ENCODE data around the gene MYOF.
A peak's percentile ranks its signal among the peaks of the same experiment; 100 is the strongest.

Gene MYOF

GRCh38 chr10:93495654-93496321 is 13.7 kb upstream of the MYOF start:
- H3K4me3 Mint-ChIP-seq = peak overlapping the region; percentile 80
- H3K36me3 Mint-ChIP-seq = peaks cover 28% of the 10 kb centered on the region
- ATAC-seq = peak; percentile 27
- peaks cover 18% of the 10 kb centered on the region for H3K4me1 Mint-ChIP-seq
- peak overlapping the region; percentile 75 for H3K27ac Mint-ChIP-seq
- no peaks in the 10 kb centered on the region for H3K9me3 Mint-ChIP-seq
- DNase-seq (ENCODE audit: low spot score in 2 of 2) = no peak

- H3K27ac Mint-ChIP-seq = no peak overlapping the region
- H3K4me3 Mint-ChIP-seq = no peak overlapping the region
- H3K4me1 Mint-ChIP-seq = peaks cover 18% of the 10 kb centered on the region
- no peak for ATAC-seq
- no peak for DNase-seq (ENCODE audit: low spot score in 2 of 2)
- H3K9me3 Mint-ChIP-seq = no peaks in the 10 kb centered on the region
- peaks cover 15% of the 10 kb centered on the region for H3K36me3 Mint-ChIP-seq
Observed at GRCh38 chr10:93494494-93494893, 12.4 kb upstream of the MYOF start.

- peaks cover 14% of the 10 kb centered on the region for H3K4me1 Mint-ChIP-seq
- ATAC-seq = no peak
- DNase-seq (ENCODE audit: low spot score in 2 of 2) = no peak
- H3K4me3 Mint-ChIP-seq = no peak overlapping the region
- no peak overlapping the region for H3K27ac Mint-ChIP-seq
- H3K9me3 Mint-ChIP-seq = no peaks in the 10 kb centered on the region
- peaks cover 12% of the 10 kb centered on the region for H3K36me3 Mint-ChIP-seq
Observed at GRCh38 chr10:93493162-93493561, 11.0 kb upstream of the MYOF start.

GRCh38 chr10:93491602-93492121 is 9.5 kb upstream of the MYOF start:
- Mint-ChIP-seq H3K4me3 (no peak overlapping the region), H3K4me1 (no peaks in the 10 kb centered on the region), H3K9me3 (no peaks in the 10 kb centered on the region), H3K36me3 (peaks cover 6% of the 10 kb centered on the region), H3K27ac (no peak overlapping the region)
- DNase-seq (ENCODE audit: low spot score in 2 of 2) (no peak), ATAC-seq (no peak)

GRCh38 chr10:93488956-93489528 is 6.9 kb upstream of the MYOF start:
- DNase-seq (ENCODE audit: low spot score in 2 of 2) = no peak
- no peak overlapping the region for H3K27ac Mint-ChIP-seq
- H3K36me3 Mint-ChIP-seq = no peaks in the 10 kb centered on the region
- no peak overlapping the region for H3K4me3 Mint-ChIP-seq
- ATAC-seq = no peak
- no peaks in the 10 kb centered on the region for H3K9me3 Mint-ChIP-seq
- no peaks in the 10 kb centered on the region for H3K4me1 Mint-ChIP-seq

GRCh38 chr10:93485690-93486089 is 3.6 kb upstream of the MYOF start:
- no peak for DNase-seq (ENCODE audit: low spot score in 2 of 2)
- Mint-ChIP-seq H3K27ac (no peak overlapping the region), H3K4me3 (no peak overlapping the region), H3K9me3 (no peaks in the 10 kb centered on the region), H3K4me1 (peaks cover 5% of the 10 kb centered on the region), H3K36me3 (no peaks in the 10 kb centered on the region)
- no peak for ATAC-seq

GRCh38 chr10:93481637-93482144 is 443 bp downstream of the MYOF start:
- Mint-ChIP-seq H3K9me3 (no peaks in the 10 kb centered on the region), H3K4me1 (peaks cover 5% of the 10 kb centered on the region), H3K27ac (peak overlapping the region; percentile 96), H3K4me3 (peak overlapping the region; percentile 83), H3K36me3 (peaks cover 6% of the 10 kb centered on the region)
- no peak for DNase-seq (ENCODE audit: low spot score in 2 of 2)
- no peak for ATAC-seq

GRCh38 chr10:93478873-93479272 is 3.3 kb downstream of the MYOF start:
- no peak for DNase-seq (ENCODE audit: low spot score in 2 of 2)
- Mint-ChIP-seq H3K27ac (peak overlapping the region; percentile 46), H3K4me1 (peaks cover 7% of the 10 kb centered on the region), H3K9me3 (no peaks in the 10 kb centered on the region), H3K36me3 (peaks cover 6% of the 10 kb centered on the region), H3K4me3 (no peak overlapping the region)
- no peak for ATAC-seq

- Mint-ChIP-seq H3K9me3 (no peaks in the 10 kb centered on the region), H3K4me1 (peaks cover 4% of the 10 kb centered on the region), H3K27ac (no peak overlapping the region), H3K4me3 (no peak overlapping the region), H3K36me3 (peaks cover 6% of the 10 kb centered on the region)
- ATAC-seq = no peak
- DNase-seq (ENCODE audit: low spot score in 2 of 2) = no peak
Observed at GRCh38 chr10:93476756-93477155, 5.4 kb downstream of the MYOF start.

- Mint-ChIP-seq H3K9me3 (no peaks in the 10 kb centered on the region), H3K4me3 (no peak overlapping the region), H3K4me1 (peaks cover 4% of the 10 kb centered on the region), H3K36me3 (peaks cover 6% of the 10 kb centered on the region), H3K27ac (no peak overlapping the region)
- DNase-seq (ENCODE audit: low spot score in 2 of 2) = no peak
- ATAC-seq = no peak
Observed at GRCh38 chr10:93475871-93476270, 6.3 kb downstream of the MYOF start.

- ATAC-seq (no peak), DNase-seq (ENCODE audit: low spot score in 2 of 2) (no peak)
- Mint-ChIP-seq H3K36me3 (peaks cover 6% of the 10 kb centered on the region), H3K4me1 (peaks cover 4% of the 10 kb centered on the region), H3K9me3 (no peaks in the 10 kb centered on the region), H3K4me3 (no peak overlapping the region), H3K27ac (no peak overlapping the region)
Observed at GRCh38 chr10:93475227-93475626, 6.9 kb downstream of the MYOF start.

GRCh38 chr10:93473804-93474472 is 8.2 kb downstream of the MYOF start:
- peaks cover 4% of the 10 kb centered on the region for H3K4me1 Mint-ChIP-seq
- no peak for DNase-seq (ENCODE audit: low spot score in 2 of 2)
- H3K27ac Mint-ChIP-seq = peak overlapping the region; percentile 1
- H3K9me3 Mint-ChIP-seq = no peaks in the 10 kb centered on the region
- H3K4me3 Mint-ChIP-seq = no peak overlapping the region
- H3K36me3 Mint-ChIP-seq = peaks cover 6% of the 10 kb centered on the region
- ATAC-seq = no peak

- ATAC-seq (no peak), DNase-seq (ENCODE audit: low spot score in 2 of 2) (no peak)
- no peaks in the 10 kb centered on the region for H3K9me3 Mint-ChIP-seq
- H3K36me3 Mint-ChIP-seq = no peaks in the 10 kb centered on the region
- no peak overlapping the region for H3K4me3 Mint-ChIP-seq
- peaks cover 4% of the 10 kb centered on the region for H3K4me1 Mint-ChIP-seq
- no peak overlapping the region for H3K27ac Mint-ChIP-seq
Observed at GRCh38 chr10:93473161-93473560, 9.0 kb downstream of the MYOF start.

- no peaks in the 10 kb centered on the region for H3K9me3 Mint-ChIP-seq
- DNase-seq (ENCODE audit: low spot score in 2 of 2) = no peak
- peak; percentile 62 for ATAC-seq
- no peak overlapping the region for H3K4me3 Mint-ChIP-seq
- peaks cover 4% of the 10 kb centered on the region for H3K4me1 Mint-ChIP-seq
- H3K36me3 Mint-ChIP-seq = no peaks in the 10 kb centered on the region
- no peak overlapping the region for H3K27ac Mint-ChIP-seq
Observed at GRCh38 chr10:93471110-93471651, 11.0 kb downstream of the MYOF start.

GRCh38 chr10:93469454-93469853 is 12.7 kb downstream of the MYOF start:
- no peak overlapping the region for H3K27ac Mint-ChIP-seq
- no peak overlapping the region for H3K4me3 Mint-ChIP-seq
- no peak for DNase-seq (ENCODE audit: low spot score in 2 of 2)
- H3K4me1 Mint-ChIP-seq = peaks cover 5% of the 10 kb centered on the region
- ATAC-seq = no peak
- H3K36me3 Mint-ChIP-seq = no peaks in the 10 kb centered on the region
- H3K9me3 Mint-ChIP-seq = no peaks in the 10 kb centered on the region
